HG02798 (cell line): ENCODE results near the gene HOTAIR.

Experiments used
- ATAC-seq: cut with Tn5 transposase; IDR thresholded peaks from one replicate; pipeline ENCODE4 v1.9.1; 2021; ENCODE audit warnings: mild to moderate bottlenecking; ENCODE audit not compliant: unreplicated experiment, poor library complexity

Gene HOTAIR

GRCh38 chr12:54011665-54012532 lies 37.1 kb upstream of the HOTAIR start:
- ATAC-seq, result no peak

GRCh38 chr12:54010972-54011664 lies 36.4 kb upstream of the HOTAIR start:
- ATAC-seq, result no peak

DNA sequence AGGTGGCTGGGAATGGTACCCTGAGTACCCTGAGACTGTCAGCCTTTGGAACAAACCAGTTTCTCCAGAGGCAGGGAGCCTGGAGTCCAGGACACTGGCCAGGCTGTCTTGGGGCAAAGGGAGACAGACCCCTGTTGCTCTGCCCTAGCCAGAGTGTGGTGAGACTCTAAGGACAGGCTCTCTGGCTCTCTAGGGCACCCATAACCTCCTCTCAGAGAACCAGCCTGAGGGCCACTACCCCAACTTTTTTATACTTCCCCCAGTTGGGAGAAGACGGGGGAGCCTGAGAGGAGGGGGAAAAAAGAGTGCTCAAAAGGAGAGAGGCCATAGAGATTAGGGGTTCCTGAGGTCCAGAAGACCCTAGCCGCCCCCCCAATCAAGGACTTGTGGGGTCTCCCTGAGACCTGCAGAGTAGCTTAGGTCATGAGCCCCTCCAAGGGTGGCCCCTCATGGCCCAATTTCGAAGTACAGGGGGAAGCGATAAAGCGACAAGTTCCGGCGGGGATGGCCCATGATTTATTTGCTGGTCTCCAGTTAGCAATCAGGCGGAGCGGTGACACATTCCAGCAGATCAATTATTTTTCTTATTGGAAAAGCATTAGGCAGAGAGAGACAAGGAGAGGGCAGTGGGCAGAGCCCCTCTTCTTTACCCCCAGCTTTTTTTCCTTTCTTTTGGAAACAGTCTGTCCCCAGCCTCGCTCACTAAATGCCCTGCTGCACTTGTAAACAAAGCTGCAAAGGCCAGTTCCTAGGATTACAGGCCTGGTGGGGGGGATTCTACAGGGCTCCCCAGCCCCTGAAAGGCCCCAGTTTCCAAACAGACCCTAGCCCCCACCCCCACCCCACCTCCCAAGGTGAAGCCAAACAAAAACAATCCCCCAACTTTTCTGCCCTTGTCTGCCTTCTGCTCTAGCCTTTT lies 35.6 kb upstream of the HOTAIR start:
- ATAC-seq, result no peak

- no peak for ATAC-seq
These were observed 34.7 kb upstream of the HOTAIR start for GRCh38 chr12:54009171-54010052.

DNA sequence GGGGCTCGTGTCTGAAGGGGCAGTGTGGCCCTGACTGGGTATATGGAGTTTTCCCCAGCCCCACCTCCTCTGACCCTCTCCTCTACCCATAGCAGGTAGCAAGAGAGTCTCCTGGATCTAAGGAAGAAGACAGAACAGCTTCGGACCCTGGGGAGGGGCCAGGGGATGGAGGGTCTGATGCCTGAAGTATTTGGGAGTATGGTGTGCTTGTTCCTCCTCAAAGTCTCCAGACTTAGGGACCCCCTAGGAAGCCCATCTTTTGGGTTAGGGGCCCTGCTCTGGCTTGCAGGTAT lies 33.5 kb upstream of the HOTAIR start:
- ATAC-seq, result no peak

- no peak for ATAC-seq
These were observed 32.9 kb upstream of the HOTAIR start for GRCh38 chr12:54007538-54008259.

GRCh38 chr12:54006559-54007220 lies 31.9 kb upstream of the HOTAIR start:
- no peak for ATAC-seq

GRCh38 chr12:54005853-54006558 lies 31.3 kb upstream of the HOTAIR start:
- peak; percentile 78 for ATAC-seq

GRCh38 chr12:54005531-54005852 lies 30.7 kb upstream of the HOTAIR start:
- no peak for ATAC-seq

DNA sequence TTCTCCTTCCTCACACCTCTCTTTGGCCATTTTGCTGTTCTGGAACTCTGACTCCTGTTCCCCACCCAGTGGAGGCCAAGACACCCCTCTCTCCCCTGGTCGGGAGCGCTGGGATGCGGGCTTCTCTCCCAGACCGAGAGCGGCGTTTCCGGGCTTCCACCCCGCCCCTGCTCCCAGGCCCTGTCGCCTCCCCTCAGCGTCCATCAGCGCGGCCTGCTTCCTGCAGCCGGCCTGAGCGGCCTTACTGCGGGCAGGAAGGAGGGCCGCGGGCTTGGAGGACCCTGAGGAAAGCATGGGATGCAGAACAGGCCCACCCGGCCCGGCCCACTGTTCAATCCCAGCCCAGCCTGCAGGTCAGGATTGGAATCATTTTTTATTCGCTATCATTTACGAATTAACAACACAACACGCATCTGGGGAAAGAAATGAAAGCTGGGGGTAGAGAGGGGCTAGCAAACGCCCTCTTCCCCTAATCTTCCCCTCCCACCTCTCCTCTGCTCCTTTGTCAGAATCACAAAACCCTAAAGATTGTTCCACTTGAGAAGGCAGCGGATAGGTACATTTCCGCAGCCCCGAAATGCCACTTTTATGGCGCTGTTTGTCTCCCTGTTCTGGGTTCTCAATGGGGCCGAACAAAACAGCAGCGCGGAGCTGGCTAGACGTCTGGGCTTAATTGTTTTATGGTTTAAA lies 30.2 kb upstream of the HOTAIR start:
- no peak for ATAC-seq

DNA sequence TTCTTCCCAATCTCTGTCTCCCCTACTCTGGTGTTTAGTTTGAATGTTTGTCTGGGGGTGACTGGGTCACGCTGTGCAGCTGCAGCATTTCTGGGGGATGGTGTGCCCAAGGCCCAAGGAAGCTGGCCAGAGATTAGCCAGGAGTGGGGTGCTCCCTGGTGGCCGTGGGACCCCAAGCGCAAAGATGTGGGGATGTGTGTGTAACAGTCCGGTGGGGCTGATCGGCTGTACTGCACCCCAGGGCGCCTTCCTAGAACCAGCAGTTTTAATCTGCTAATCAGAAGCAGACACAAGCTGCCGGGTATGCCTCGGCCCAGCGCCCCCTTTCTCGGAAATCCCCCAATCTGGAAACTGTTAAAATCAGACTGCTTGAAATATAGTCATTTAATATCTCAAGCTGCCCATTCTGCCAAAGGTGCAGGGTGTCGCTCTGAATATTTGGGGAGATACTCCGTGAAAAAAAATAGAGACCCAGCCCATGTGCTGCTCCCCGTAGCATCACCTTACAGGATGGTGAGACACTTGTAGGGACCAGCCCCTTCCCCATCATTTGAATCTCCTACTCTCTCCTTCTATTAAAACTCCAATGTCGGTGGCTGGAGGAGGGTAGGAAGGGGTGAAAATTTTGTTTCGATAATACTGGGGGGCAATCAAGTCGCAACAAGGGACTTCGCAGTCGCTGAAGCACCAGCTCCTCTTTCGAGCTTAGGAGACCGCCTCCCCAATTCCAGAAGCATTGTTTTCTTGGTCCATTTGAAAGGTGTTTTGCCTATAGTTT lies 29.5 kb upstream of the HOTAIR start:
- no peak for ATAC-seq

DNA sequence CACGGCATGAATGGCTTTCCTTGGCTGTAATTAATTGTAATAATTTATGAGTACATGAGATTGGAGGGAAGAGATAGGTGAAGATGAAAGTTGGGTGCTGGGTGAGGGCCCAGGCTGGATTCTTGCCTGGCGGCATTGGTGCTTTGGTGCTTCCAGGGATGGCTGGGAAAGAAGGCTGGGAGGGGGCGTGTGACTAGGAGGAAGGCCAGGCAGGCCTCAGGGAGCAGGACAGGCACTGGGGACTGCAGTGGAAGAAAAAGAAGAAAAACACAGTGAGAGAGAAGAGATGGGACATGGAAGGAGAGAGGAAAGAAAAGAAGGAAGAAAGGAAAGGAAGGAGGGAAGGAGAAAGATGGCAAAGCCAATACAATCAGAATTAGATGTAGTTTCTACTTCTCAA lies 28.9 kb upstream of the HOTAIR start:
- no peak for ATAC-seq

DNA sequence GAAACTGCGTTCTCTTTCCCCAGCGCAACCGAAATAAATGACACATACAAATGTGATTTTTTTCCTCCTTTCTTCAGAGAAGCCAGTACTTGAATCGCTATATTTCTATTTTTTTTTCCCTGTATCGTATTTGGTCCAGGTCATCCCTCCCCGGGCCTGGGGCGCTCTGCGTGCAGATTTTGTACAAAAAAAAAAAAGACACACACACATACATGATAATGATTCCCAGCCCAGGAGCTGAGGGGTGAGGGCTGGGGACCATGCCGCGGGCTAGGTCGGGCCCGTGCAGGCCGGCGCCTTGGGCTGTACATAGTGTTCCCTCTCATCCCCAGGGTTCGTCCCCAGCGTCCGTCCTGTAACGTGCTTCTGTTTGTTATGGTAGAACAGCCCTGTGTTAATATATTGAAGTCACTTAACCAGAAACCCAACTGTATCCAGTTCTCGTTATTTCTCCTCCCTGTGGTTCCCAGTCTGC lies 28.2 kb upstream of the HOTAIR start:
- ATAC-seq, result no peak

DNA sequence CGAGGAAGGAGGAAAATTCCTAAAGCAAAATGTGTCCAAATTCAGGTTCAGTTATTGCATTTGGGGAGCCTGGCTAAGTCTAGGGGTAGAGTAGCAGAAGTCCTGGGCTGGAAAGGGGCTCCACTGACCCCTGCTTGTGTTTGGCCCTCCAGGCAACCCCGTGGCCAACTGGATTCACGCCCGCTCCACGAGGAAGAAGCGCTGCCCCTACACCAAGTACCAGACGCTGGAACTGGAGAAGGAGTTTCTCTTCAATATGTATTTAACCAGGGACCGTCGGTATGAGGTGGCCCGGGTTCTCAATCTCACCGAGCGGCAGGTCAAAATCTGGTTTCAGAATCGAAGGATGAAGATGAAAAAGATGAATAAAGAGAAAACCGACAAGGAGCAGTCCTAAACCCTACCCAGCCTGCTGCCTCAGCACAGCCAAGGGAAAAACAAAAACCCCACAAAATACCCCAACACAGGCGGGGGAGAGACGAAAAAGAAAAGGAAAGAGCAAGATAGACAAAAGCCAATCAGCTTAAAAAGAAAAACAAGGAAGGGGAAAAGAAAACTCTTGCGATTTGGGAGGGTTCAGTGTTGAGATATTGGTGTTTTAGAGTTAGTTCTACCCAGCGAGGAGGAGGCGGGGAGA lies 27.6 kb upstream of the HOTAIR start:
- ATAC-seq, result no peak

DNA sequence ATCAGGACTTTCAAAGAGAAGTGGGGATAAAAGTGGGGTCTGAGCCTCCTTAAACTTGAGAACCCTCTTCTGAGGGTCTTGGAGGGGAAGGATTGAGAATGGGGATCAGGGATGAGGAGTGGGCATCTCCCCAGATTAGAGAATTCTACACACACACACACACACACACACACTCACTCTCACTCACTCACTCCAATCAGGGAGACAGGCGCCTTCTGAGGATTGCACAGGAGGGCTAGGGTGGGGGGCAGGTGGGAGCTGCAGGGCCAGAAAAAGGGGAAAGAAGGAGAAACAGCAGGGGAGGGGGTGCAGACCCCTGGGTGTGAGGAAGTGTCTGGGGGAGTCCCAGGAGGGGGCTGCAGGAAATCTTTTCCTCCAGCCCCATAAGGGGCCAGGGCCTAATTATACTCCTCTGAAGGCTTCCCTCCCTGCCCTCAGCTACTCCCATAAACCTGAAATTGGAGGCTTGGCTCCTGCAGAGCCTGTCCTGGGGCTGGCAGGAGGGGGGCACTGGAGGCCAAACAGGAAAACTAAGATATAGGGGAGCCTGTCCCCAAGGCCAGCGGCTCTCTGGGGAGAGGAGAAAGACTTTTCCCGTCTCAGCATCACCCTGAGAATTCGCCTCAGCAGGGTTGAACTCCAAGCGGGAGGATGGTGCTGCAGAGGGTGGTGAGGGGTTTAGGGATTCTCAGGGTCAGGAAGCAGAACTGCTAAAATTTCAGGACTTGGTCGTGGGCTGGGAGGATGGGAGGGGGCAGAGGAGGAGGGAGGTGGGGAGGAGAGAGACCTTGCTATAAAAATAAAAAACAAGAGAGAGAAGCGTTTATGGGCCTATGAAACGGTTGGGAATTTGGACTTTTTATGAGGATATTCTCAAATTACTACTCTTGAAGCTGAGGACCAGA lies 26.8 kb upstream of the HOTAIR start:
- no peak for ATAC-seq
